GM12878 (cell line): ENCODE measurements around the gene CPNE4. TPM values are rescaled to one million over a fixed set of nuclear protein-coding genes. Genes with fewer than 3 reads are reported as not detected.

ENCODE experiments used
- ATAC-seq: fragments of 200-7000 bp; cut with Tn5 transposase; 3 replicates; pipeline ENCODE4 v1.9.1; 2020; ENCODE audit warnings: mild to moderate bottlenecking, moderate library complexity
- BruUV-seq: library from RNA; stranded (reverse); fragments of 400-500 nt; replicated peaks from 2 replicates; lab custom pipeline; 2021; lab: Mats Ljungman, UMichigan
- CTCF ChIA-PET: fragments of 300-600 bp; sonication (Branson Sonifier 250); formaldehyde crosslinking; extraction: SDS; loops from one replicate; lab custom pipeline; 2021; ENCODE audit warnings: inconsistent platforms; lab: Yijun Ruan, JAX
- POLR2A ChIA-PET: fragments of 350-600 bp; formaldehyde crosslinking; extraction: SDS; loops from one replicate; lab custom pipeline; 2021; ENCODE audit warnings: inconsistent platforms; lab: Charles Lee
- RAD21 ChIA-PET: fragments of 300-600 bp; sonication (Branson Sonifier 250); formaldehyde crosslinking; loops from one replicate; lab custom pipeline; 2023; ENCODE audit warnings: antibody characterized with exemption; ENCODE audit not compliant: unreplicated experiment; lab: Charles Lee
- SMC1A ChIA-PET: fragments of 300-600 bp; sonication (Branson Sonifier 250); formaldehyde crosslinking; loops from one replicate; lab custom pipeline; 2023; ENCODE audit not compliant: unreplicated experiment, uncharacterized antibody; lab: Charles Lee
- DNase-seq: peaks from one replicate; pipeline ENCODE4 v3.0.0-alpha.2; 2011; ENCODE audit warnings: low read depth, low spot score
- FAIRE-seq: peaks from 3 replicates; lab custom pipeline; 2011; peaks lifted over from hg19 to GRCh38; lab: Jason Lieb, UNC
- H2AFZ ChIP-seq: 2 replicates; pipeline ENCODE4 v1.6.0; 2011; ENCODE audit warnings: low read depth, low read length, control low read depth; ENCODE audit not compliant: control insufficient read depth
- H3K27ac ChIP-seq: 2 replicates; pipeline ENCODE4 v1.5.1; 2011; ENCODE audit warnings: control low read depth; ENCODE audit not compliant: control insufficient read depth, insufficient read depth
- H3K27me3 ChIP-seq, 2 experiments: replicated peaks in 1 of 2; 2 replicates each; pipeline versions ENCODE4 v1.6.0 to v1.6.1; 2011; ENCODE audit warnings: low read length in 1 of 2; ENCODE audit not compliant: control insufficient read depth in 2 of 2, insufficient read depth in 2 of 2
- H3K36me3 ChIP-seq, 2 experiments: 2 replicates each; pipeline ENCODE4 v1.5.1; 2011; ENCODE audit warnings: low read length in 1 of 2; ENCODE audit not compliant: control insufficient read depth in 2 of 2, insufficient read depth in 2 of 2
- H3K4me1 ChIP-seq: 2 replicates; pipeline ENCODE4 v1.6.1; 2011; ENCODE audit warnings: mild to moderate bottlenecking, low read length, moderate library complexity, mixed read lengths; ENCODE audit not compliant: control insufficient read depth, insufficient read depth
- H3K4me2 ChIP-seq: 2 replicates; pipeline ENCODE4 v1.6.0; 2011; ENCODE audit warnings: control low read depth; ENCODE audit not compliant: control insufficient read depth, insufficient read depth
- H3K4me3 ChIP-seq: fragments of 200-600 bp; sonication (generic); 2 replicates; pipeline ENCODE4 v1.5.1; 2016
- H3K79me2 ChIP-seq: 2 replicates; pipeline ENCODE4 v1.6.0; 2011; ENCODE audit warnings: low read length; ENCODE audit not compliant: control insufficient read depth, insufficient read depth
- H3K9ac ChIP-seq: 2 replicates; pipeline ENCODE4 v1.8.0; 2011; ENCODE audit warnings: low read length, control low read depth, mixed read lengths; ENCODE audit not compliant: control insufficient read depth, insufficient read depth
- H3K9me3 ChIP-seq: replicated peaks from 3 replicates; pipeline ENCODE4 v1.5.1; 2011; ENCODE audit warnings: mild to moderate bottlenecking, low read length; ENCODE audit not compliant: control insufficient read depth, insufficient read depth
- H4K20me1 ChIP-seq: 2 replicates; pipeline ENCODE4 v1.6.0; 2011; ENCODE audit not compliant: control insufficient read depth, insufficient read depth
- ATF2 ChIP-seq: IDR thresholded peaks from 2 replicates; pipeline ENCODE4 v1.6.1; 2012; ENCODE audit warnings: low read length, inconsistent platforms
- ATF3 ChIP-seq: IDR thresholded peaks from 2 replicates; pipeline ENCODE4 v1.6.1; 2011; ENCODE audit warnings: low read depth, mild to moderate bottlenecking, low read length, moderate library complexity, borderline replicate concordance; ENCODE audit errors: extremely low read depth
- E4F1 ChIP-seq: fragments of 450-650 bp; IDR thresholded peaks from 2 replicates; pipeline ENCODE4 v1.6.1; 2018; ENCODE audit warnings: borderline replicate concordance, mild to moderate bottlenecking; ENCODE audit not compliant: partially characterized antibody
- EP300 ChIP-seq, 2 experiments: fragments of 150-350 bp in 1 of 2; IDR thresholded peaks; 2 replicates each; pipeline ENCODE4 v1.6.1; 2011 to 2012; ENCODE audit warnings: low read depth in 2 of 2, low read length in 2 of 2, borderline replicate concordance in 1 of 2, improper control_type of control experiment in 1 of 2, inconsistent platforms in 1 of 2; ENCODE audit not compliant: control insufficient read depth in 1 of 2
- HDAC6 ChIP-seq: fragments of 200-600 bp; sonication (generic); IDR thresholded peaks from one replicate; pipeline ENCODE4 v1.8.0; 2017; ENCODE audit warnings: antibody characterized with exemption; ENCODE audit not compliant: unreplicated experiment
- MYB ChIP-seq: fragments of 150-350 bp; IDR thresholded peaks from 2 replicates; pipeline ENCODE4 v1.6.1; 2014; ENCODE audit warnings: mild to moderate bottlenecking, low read depth, low read length, borderline replicate concordance
- MYC ChIP-seq: IDR thresholded peaks from 2 replicates; pipeline ENCODE4 v1.6.1; 2011; ENCODE audit warnings: mild to moderate bottlenecking, low read length, moderate library complexity, inconsistent platforms; ENCODE audit not compliant: insufficient read depth, insufficient replicate concordance, insufficient read length, severe bottlenecking
- NKRF ChIP-seq: fragments of 450-650 bp; conservative IDR thresholded peaks from 2 replicates; pipeline ENCODE4 v1.6.1; 2017; ENCODE audit warnings: mild to moderate bottlenecking, moderate library complexity
- RBBP5 ChIP-seq: fragments of 200-600 bp; sonication (generic); conservative IDR thresholded peaks from 2 replicates; pipeline ENCODE4 v1.6.1; 2016
- TBL1XR1 ChIP-seq: IDR thresholded peaks from 2 replicates; pipeline ENCODE4 v1.6.1; 2012; ENCODE audit warnings: low read depth, low read length, improper control_type of control experiment
- TCF12 ChIP-seq: IDR thresholded peaks from 2 replicates; pipeline ENCODE4 v1.6.1; 2011; ENCODE audit warnings: low read depth, mild to moderate bottlenecking, low read length
- WGBS: methylation state at CpG from one replicate; pipeline ENCODE4 v1.1.6; 2016; ENCODE audit warnings: low lambda C conversion rate; ENCODE audit not compliant: insufficient replicate concordance, insufficient coverage; ENCODE audit errors: missing lambda C conversion rate; 5-methylcytosine and 5-hydroxymethylcytosine counted together
- in situ Hi-C: fragments of 300-500 bp; cut with MboI; formaldehyde crosslinking; loops from 9 replicates; pipeline ENCODE4 v1.14.3; 2018; ENCODE audit warnings: mixed read lengths
- intact Hi-C: fragments of 100-400 bp; cut with micrococcal nuclease; formaldehyde crosslinking; loops from one replicate; pipeline ENCODE4 v1.14.2; 2022; ENCODE audit not compliant: unreplicated experiment
- polyA plus RNA-seq, 11 experiments: library from polyadenylated mRNA; depleted of rRNA in 4 of 11; unstranded in 6 of 11; stranded (reverse) in 5 of 11; fragments of >200 nt; fragmentation: Nextera tagmentation in 4 of 11; fragmentation: Illumina TruSeq in 1 of 11; extraction: Ambion mirVana in 4 of 11; extraction: Trizol in 1 of 11; gene quantifications; 1 replicate in 1 of 11; 2 replicates in 10 of 11; pipeline versions ENCODE4 v1.2.1 to v1.2.3, GENCODE V29; 2011 to 2016; ENCODE audit warnings: inconsistent platforms in 2 of 11, missing spikeins in 2 of 11, low read depth in 1 of 11
- total RNA-seq, 4 experiments: library from RNA; depleted of rRNA in 3 of 4; stranded (reverse); fragments of >200 nt in 3 of 4; fragmentation: Illumina TruSeq in 1 of 4; extraction: Trizol in 1 of 4; gene quantifications; 2 replicates each; pipeline versions ENCODE4 v1.2.1 to v1.2.3, GENCODE V29; 2013 to 2021

CPNE4 gene
- total and polyA plus RNA-seq, 10 of the 15 experiments (the other 5 are each of a cell fraction or from before 2014, with no cell fraction given) = 0.17 to 1.9 (median 0.48) TPM; not detected in 1

GRCh38 chr3:131898346-131898745 is 136.5 kb downstream of the CPNE4 start:
- CTCF ChIA-PET = no interaction called here
- Histone ChIP-seq H3K9ac (no peak overlapping the region), H3K4me2 (no peak overlapping the region), H3K27ac (no peak overlapping the region), H3K79me2 (no peaks in the 10 kb centered on the region), H3K4me1 (no peaks in the 10 kb centered on the region), H3K9me3 (no peaks in the 10 kb centered on the region), H3K4me3 (no peak overlapping the region), H3K36me3 (no peaks in the 10 kb centered on the region), H3K27me3 (no peaks in the 10 kb centered on the region), H2AFZ (no peak overlapping the region), H4K20me1 (no peaks in the 10 kb centered on the region)
- FAIRE-seq = no peak
- no peak for TF ChIP-seq TCF12
- TF ChIP-seq MYC = no peak
- TF ChIP-seq HDAC6 = no peak
- no TSS peak for BruUV-seq
- intact Hi-C loops (no loop called here), in situ Hi-C loops (no loop called here)
- RAD21 ChIA-PET = no interaction called here
- POLR2A ChIA-PET = no interaction called here
- SMC1A ChIA-PET = no interaction called here
- ATAC-seq = no peak
- DNase-seq = no peak

- ChIA-PET RAD21 (no interaction called here), POLR2A (no interaction called here), CTCF (no interaction called here), SMC1A (interaction anchor here (1.0 kb wide), 1 partner anchor 342 kb away, joined by 4 read pairs; no protein-coding TSS in a partner anchor)
- Histone ChIP-seq H3K27ac (no peak overlapping the region), H3K4me2 (no peak overlapping the region), H3K4me3 (no peak overlapping the region), H3K36me3 (no peaks in the 10 kb centered on the region), H3K79me2 (no peaks in the 10 kb centered on the region), H2AFZ (no peak overlapping the region), H3K9me3 (no peaks in the 10 kb centered on the region), H3K9ac (no peak overlapping the region), H3K4me1 (no peaks in the 10 kb centered on the region), H3K27me3 (no peaks in the 10 kb centered on the region), H4K20me1 (no peaks in the 10 kb centered on the region)
- ATAC-seq (no peak), FAIRE-seq (no peak), DNase-seq (no peak)
- 40% methylated on average over 1 of the region's 1 CpG for WGBS
- no TSS peak for BruUV-seq
- in situ Hi-C loops = no loop called here
- intact Hi-C loops = no loop called here
- TF ChIP-seq ATF2 (no peak), EP300 (IDR thresholded peaks at IDR 0.05; ENCODE audit: borderline replicate concordance in 1 of 2, control insufficient read depth in 1 of 2, low read depth in 2 of 2, low read length in 2 of 2) (no peak), TCF12 (no peak), RBBP5 (no peak), ATF3 (no peak), E4F1 (no peak), NKRF (no peak), TBL1XR1 (no peak), MYB (no peak)
These were observed 138.5 kb downstream of the CPNE4 start for GRCh38 chr3:131896285-131896684.
